Measurements from ENCODE around the gene MLNR.
A peak's percentile ranks its signal among the peaks of the same experiment; 100 is the strongest.

- peak; percentile 89 for TF ChIP-seq EZH2 (IDR thresholded peaks at IDR 0.05; ENCODE audit: low read length, missing control alignments)
- TF ChIP-seq, protein P1, sequence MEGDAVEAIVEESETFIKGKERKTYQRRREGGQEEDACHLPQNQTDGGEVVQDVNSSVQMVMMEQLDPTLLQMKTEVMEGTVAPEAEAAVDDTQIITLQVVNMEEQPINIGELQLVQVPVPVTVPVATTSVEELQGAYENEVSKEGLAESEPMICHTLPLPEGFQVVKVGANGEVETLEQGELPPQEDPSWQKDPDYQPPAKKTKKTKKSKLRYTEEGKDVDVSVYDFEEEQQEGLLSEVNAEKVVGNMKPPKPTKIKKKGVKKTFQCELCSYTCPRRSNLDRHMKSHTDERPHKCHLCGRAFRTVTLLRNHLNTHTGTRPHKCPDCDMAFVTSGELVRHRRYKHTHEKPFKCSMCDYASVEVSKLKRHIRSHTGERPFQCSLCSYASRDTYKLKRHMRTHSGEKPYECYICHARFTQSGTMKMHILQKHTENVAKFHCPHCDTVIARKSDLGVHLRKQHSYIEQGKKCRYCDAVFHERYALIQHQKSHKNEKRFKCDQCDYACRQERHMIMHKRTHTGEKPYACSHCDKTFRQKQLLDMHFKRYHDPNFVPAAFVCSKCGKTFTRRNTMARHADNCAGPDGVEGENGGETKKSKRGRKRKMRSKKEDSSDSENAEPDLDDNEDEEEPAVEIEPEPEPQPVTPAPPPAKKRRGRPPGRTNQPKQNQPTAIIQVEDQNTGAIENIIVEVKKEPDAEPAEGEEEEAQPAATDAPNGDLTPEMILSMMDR (conservative IDR thresholded peaks at IDR 0.05 in 1 of 2, IDR thresholded peaks at IDR 0.05 in 1 of 2; ENCODE audit: low read depth in 1 of 2, low read length in 2 of 2), result no peak
These were observed 885 bp downstream of the MLNR start for GRCh38 chr13:49220856-49221589.
